PC-3 (cell line): ENCODE results near the gene ZBTB45. TPM values are rescaled to one million over a fixed set of nuclear protein-coding genes. Genes with fewer than 3 reads are reported as not detected.

Experiments
- ATAC-seq: fragments of 200-7000 bp; cut with Tn5 transposase; 2 replicates; pipeline ENCODE4 v1.9.1; 2020; ENCODE audit warnings: mild to moderate bottlenecking, moderate library complexity
- BruUV-seq: library from RNA; stranded (reverse); fragments of 400-500 nt; replicated peaks from 2 replicates; lab custom pipeline; 2021; lab: Mats Ljungman, UMichigan
- CTCF ChIA-PET: fragments of 300-600 bp; sonication (Branson Sonifier 250); formaldehyde crosslinking; loops from one replicate; lab custom pipeline; 2022; ENCODE audit warnings: antibody characterized with exemption; lab: Charles Lee
- POLR2A ChIA-PET: fragments of 300-600 bp; sonication (Branson Sonifier 250); formaldehyde crosslinking; loops from one replicate; lab custom pipeline; 2022; ENCODE audit warnings: antibody characterized with exemption; ENCODE audit not compliant: unreplicated experiment; lab: Charles Lee
- DNase-seq: peaks from one replicate; pipeline ENCODE4 v3.0.0-alpha.2; 2015
- H2AFZ ChIP-seq: fragments of 300-600 bp; sonication (generic); 2 replicates; pipeline ENCODE4 v1.6.0; 2016; ENCODE audit warnings: antibody characterized with exemption, low read length
- H3F3A ChIP-seq: fragments of 300-600 bp; sonication (generic); one replicate; pipeline ENCODE4 v1.6.0; 2017; ENCODE audit warnings: antibody characterized with exemption, low read length, control low read depth, mild to moderate bottlenecking; ENCODE audit not compliant: unreplicated experiment
- H3K27ac ChIP-seq: fragments of 300-600 bp; sonication (generic); 2 replicates; pipeline ENCODE4 v1.5.1; 2016; ENCODE audit warnings: mild to moderate bottlenecking, low read length
- H3K27me3 ChIP-seq: fragments of 300-600 bp; sonication (generic); 2 replicates; pipeline ENCODE4 v1.6.1; 2016; ENCODE audit warnings: low read length, mixed read lengths
- H3K36me3 ChIP-seq: fragments of 300-600 bp; sonication (generic); 2 replicates; pipeline ENCODE4 v1.6.1; 2016; ENCODE audit warnings: low read depth, mixed run types, low read length, mixed read lengths
- H3K4me1 ChIP-seq: fragments of 300-600 bp; sonication (generic); 2 replicates; pipeline ENCODE4 v1.5.1; 2016; ENCODE audit warnings: low read length; ENCODE audit not compliant: insufficient read depth
- H3K4me2 ChIP-seq: fragments of 300-600 bp; sonication (generic); 2 replicates; pipeline ENCODE4 v1.6.0; 2016; ENCODE audit warnings: low read length
- H3K4me3 ChIP-seq: fragments of 300-600 bp; sonication (generic); 2 replicates; pipeline ENCODE4 v1.5.1; 2016; ENCODE audit warnings: mild to moderate bottlenecking, low read length, mixed read lengths
- H3K79me2 ChIP-seq: fragments of 300-600 bp; sonication (generic); 2 replicates; pipeline ENCODE4 v1.6.1; 2017; ENCODE audit warnings: low read length, mixed read lengths
- H3K9ac ChIP-seq: fragments of 300-600 bp; sonication (generic); 2 replicates; pipeline ENCODE4 v1.6.0; 2016; ENCODE audit warnings: mild to moderate bottlenecking, low read length
- H3K9me2 ChIP-seq: fragments of 300-600 bp; sonication (generic); replicated peaks from 2 replicates; pipeline ENCODE4 v1.6.1; 2016; ENCODE audit warnings: mixed run types, low read length, mixed read lengths
- H3K9me3 ChIP-seq: fragments of 300-600 bp; sonication (generic); 2 replicates; pipeline ENCODE4 v1.6.1; 2016; ENCODE audit warnings: low read length, mixed read lengths
- H4K20me1 ChIP-seq: fragments of 300-600 bp; sonication (generic); 2 replicates; pipeline ENCODE4 v1.6.1; 2016; ENCODE audit warnings: low read length, mixed read lengths
- EZH2 ChIP-seq: fragments of 300-600 bp; sonication (generic); IDR thresholded peaks from one replicate; pipeline ENCODE4 v1.6.1; 2017; ENCODE audit warnings: antibody characterized with exemption, mild to moderate bottlenecking, low read length; ENCODE audit not compliant: unreplicated experiment
- EZH2phosphoT487 ChIP-seq: fragments of 300-600 bp; sonication (generic); IDR thresholded peaks from 2 replicates; pipeline ENCODE4 v1.6.1; 2018; ENCODE audit warnings: mild to moderate bottlenecking, antibody characterized with exemption, low read length, borderline replicate concordance
- intact Hi-C: fragments of 100-400 bp; cut with micrococcal nuclease; formaldehyde crosslinking; loops from 2 replicates; pipeline ENCODE4 v1.9.0; 2023
- total RNA-seq: library from RNA; depleted of rRNA; stranded (reverse); fragments of >200 nt; gene quantifications from 2 replicates; pipeline ENCODE4 v1.2.3, GENCODE V29; 2014
- TF ChIP-seq, protein P1 (sequence below): fragments of 300-600 bp; sonication (generic); conservative IDR thresholded peaks from 2 replicates; pipeline ENCODE4 v1.5.1; 2017; ENCODE audit warnings: antibody characterized with exemption, low read depth, mild to moderate bottlenecking, low read length

ZBTB45 gene
- total RNA-seq, 1 experiment from 2014 or later, result 14.0 TPM

DNA sequence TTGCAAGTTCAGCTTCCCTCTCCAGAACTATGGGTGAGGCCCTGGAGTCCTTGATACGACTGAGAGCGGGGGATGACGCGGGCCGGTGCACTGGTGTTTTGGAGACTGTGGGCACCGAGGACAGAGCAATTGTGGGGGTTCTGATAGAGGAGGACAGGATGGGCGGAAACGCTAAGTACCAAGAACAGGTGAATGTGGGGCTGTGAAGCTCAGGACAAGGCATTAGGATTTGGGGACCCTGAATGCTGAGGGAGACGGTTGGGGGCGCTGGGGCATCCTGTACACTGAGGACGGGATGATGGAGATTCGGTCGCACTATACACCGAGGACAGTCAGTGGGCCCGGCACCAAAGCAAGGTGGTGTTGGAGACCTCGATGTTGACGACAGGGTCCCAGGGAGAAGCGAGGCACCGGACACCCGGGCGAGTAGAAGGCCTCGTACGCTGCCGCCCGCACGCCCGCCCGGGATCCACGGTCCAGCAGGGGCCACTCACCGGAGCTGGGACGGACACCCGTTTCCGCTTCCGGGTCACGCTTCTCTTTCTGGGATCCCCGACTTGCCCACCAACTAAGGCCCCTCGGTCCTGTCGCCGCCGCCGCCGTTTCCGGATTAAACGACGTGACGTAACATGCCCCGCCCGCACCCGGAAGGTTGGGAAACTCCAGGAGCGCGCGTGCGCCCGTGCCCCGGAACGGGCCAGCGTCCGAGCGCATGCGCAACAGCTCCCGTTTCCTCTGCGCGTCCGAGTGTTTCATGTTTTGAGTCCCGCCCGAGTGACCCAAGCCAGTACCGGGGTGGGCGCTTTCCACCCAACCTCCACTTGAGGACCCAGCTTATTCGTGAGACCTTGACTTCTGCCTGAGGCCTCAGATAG lies 35.1 kb upstream of the ZBTB45 start, which contains the start of gene CHMP2A:
CHMP2A (minus strand) TSS at position 612 of the 875 bp plus-strand sequence. CDS start 893 bp downstream, outside the sequence.
- peaks cover 8% of the 10 kb centered on the region for H3F3A ChIP-seq
- H3K4me2 ChIP-seq, result peak within 1 kb of the TSS; percentile 89
- H3K27ac ChIP-seq, result peak within 1 kb of the TSS; percentile 69
- ATAC-seq (peak; percentile 37), DNase-seq (peak; percentile 98)
- peaks cover 37% of the 10 kb centered on the region for H3K79me2 ChIP-seq
- BruUV-seq, result TSS peak; percentile 35
- H2AFZ ChIP-seq, result peak within 1 kb of the TSS; percentile 67
- peaks cover 15% of the 10 kb centered on the region; the same call in 1 of the 2 replicates for H4K20me1 ChIP-seq
- ChIA-PET POLR2A (interaction anchor here (0.6 to 2.4 kb wide), 4 partner anchors 11 to 62 kb away, joined by 3 to 14 read pairs (median 10); partner anchors contain the start of genes TRIM28 and ZBTB45), CTCF (interaction anchor here (0.8 kb wide), 1 partner anchor 35 kb away, joined by 3 read pairs; the partner anchor contains the start of gene ZBTB45)
- TF ChIP-seq, protein P1, sequence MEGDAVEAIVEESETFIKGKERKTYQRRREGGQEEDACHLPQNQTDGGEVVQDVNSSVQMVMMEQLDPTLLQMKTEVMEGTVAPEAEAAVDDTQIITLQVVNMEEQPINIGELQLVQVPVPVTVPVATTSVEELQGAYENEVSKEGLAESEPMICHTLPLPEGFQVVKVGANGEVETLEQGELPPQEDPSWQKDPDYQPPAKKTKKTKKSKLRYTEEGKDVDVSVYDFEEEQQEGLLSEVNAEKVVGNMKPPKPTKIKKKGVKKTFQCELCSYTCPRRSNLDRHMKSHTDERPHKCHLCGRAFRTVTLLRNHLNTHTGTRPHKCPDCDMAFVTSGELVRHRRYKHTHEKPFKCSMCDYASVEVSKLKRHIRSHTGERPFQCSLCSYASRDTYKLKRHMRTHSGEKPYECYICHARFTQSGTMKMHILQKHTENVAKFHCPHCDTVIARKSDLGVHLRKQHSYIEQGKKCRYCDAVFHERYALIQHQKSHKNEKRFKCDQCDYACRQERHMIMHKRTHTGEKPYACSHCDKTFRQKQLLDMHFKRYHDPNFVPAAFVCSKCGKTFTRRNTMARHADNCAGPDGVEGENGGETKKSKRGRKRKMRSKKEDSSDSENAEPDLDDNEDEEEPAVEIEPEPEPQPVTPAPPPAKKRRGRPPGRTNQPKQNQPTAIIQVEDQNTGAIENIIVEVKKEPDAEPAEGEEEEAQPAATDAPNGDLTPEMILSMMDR, result 0 out of 2 replicates have a peak, but pooled peaks have one; percentile 13
- no peak for TF ChIP-seq EZH2
- TF ChIP-seq EZH2phosphoT487, result no peak
- intact Hi-C loops, result loop anchor here (1.0 kb wide), 1 partner anchor 10 kb away; the partner anchor contains the start of gene TRIM28
- H3K9me3 ChIP-seq, result no peaks in the 10 kb centered on the region
- H3K36me3 ChIP-seq, result peaks cover 37% of the 10 kb centered on the region
- no peaks in the 10 kb centered on the region for H3K9me2 ChIP-seq
- H3K4me1 ChIP-seq, result peaks cover 35% of the 10 kb centered on the region
- peak within 1 kb of the TSS; percentile 70 for H3K4me3 ChIP-seq
- H3K9ac ChIP-seq, result peak within 1 kb of the TSS; percentile 82
- H3K27me3 ChIP-seq, result no peaks in the 10 kb centered on the region

DNA sequence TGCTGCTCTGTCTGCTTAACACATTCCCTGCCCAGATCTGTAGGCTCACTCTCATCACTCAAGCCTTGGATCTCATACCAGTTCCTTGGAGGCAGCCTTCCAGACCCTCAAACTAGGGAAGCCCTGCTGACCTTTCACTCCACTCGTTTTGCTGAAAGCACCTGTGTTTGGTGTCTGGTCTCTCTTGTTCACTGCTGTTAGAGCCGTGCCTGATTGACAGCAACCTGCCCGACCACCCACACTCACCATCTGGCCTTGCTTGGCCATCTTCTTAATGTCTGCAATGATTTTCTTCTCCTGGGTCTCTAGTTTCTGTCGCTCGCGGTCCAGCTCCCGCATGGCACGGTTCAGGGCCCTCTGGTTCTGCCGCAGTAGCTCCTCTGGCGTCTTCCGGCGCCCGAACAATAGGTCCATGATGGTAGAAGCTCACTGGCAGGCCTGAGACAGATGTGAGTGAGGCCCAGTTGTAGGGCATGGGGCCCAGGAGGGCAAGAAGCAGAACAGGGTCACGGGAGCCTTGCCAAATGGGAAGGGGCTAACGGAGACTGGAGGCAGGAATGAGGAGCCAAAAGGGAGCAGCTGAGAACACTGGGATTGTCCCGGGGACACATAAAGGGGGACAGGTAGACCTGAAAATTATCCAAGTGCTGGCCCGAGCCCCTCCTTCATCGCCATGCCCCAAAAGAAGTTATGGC lies 34.3 kb upstream of the ZBTB45 start:
- TF ChIP-seq EZH2 (no peak), EZH2phosphoT487 (no peak)
- TF ChIP-seq, protein P1, result no peak
- Histone ChIP-seq H3K4me3 (peak overlapping the region; percentile 70), H3K79me2 (peaks cover 45% of the 10 kb centered on the region), H3K36me3 (peaks cover 45% of the 10 kb centered on the region), H2AFZ (no peak overlapping the region), H4K20me1 (peaks cover 23% of the 10 kb centered on the region; the same call in 1 of the 2 replicates), H3K9me3 (no peaks in the 10 kb centered on the region), H3K4me1 (peaks cover 27% of the 10 kb centered on the region), H3K9ac (peak overlapping the region; percentile 82), H3K4me2 (peak overlapping the region; percentile 89), H3K27me3 (no peaks in the 10 kb centered on the region), H3F3A (peaks cover 8% of the 10 kb centered on the region), H3K9me2 (no peaks in the 10 kb centered on the region), H3K27ac (peak overlapping the region; percentile 69)
- no TSS peak for BruUV-seq
- CTCF ChIA-PET, result no interaction called here
- ATAC-seq (no peak), DNase-seq (no peak)
- POLR2A ChIA-PET, result interaction anchor here (1.0 to 2.4 kb wide), 3 partner anchors 10 to 34 kb away, joined by 3 to 14 read pairs (median 11); partner anchors contain the start of genes TRIM28 and ZBTB45
- intact Hi-C loops, result no loop called here
